Vagina (tissue), 2 donors: ENCODE measurements around the gene RASAL3.

Source experiments
- CTCF ChIP-seq, 3 experiments: fragments of 450-650 bp in 2 of 3; fragments of 200-600 bp in 1 of 3; sonication (generic) in 1 of 3; IDR thresholded peaks; one replicate each; pipeline ENCODE4 v1.5.1; 2017 to 2019; ENCODE audit warnings: antibody characterized with exemption in 3 of 3, mild to moderate bottlenecking in 2 of 3, moderate library complexity in 2 of 3
- POLR2A ChIP-seq, 2 donors: fragments of 450-650 bp; IDR thresholded peaks; one replicate each; pipeline ENCODE4 v1.6.1; 2017; ENCODE audit warnings: antibody characterized with exemption in 2 of 2, mild to moderate bottlenecking in 2 of 2, moderate library complexity in 2 of 2

GRCh38 chr19:15438124-15438496 lies 26.2 kb downstream of the RASAL3 start:
- TF ChIP-seq CTCF (IDR thresholded peaks at IDR 0.05) = no peak
- no peak for TF ChIP-seq POLR2A (IDR thresholded peaks at IDR 0.05)
